HG03095 (cell line): ENCODE results near the gene FCN3.

Experiments used
- ATAC-seq: cut with Tn5 transposase; IDR thresholded peaks from one replicate; pipeline ENCODE4 v1.9.1; 2021; ENCODE audit warnings: moderate library complexity; ENCODE audit not compliant: unreplicated experiment

FCN3 gene

GRCh38 chr1:27380766-27381733 is 6.4 kb upstream of the FCN3 start:
- no peak for ATAC-seq

GRCh38 chr1:27380224-27380623 is 5.6 kb upstream of the FCN3 start:
- ATAC-seq = no peak

- ATAC-seq = no peak
These were observed 5.0 kb upstream of the FCN3 start for GRCh38 chr1:27379564-27380122.

- ATAC-seq = no peak
These were observed 3.3 kb upstream of the FCN3 start for GRCh38 chr1:27377760-27378495.

- ATAC-seq = no peak
These were observed 1.6 kb downstream of the FCN3 start for GRCh38 chr1:27372808-27373690.

- no peak for ATAC-seq
These were observed 2.4 kb downstream of the FCN3 start for GRCh38 chr1:27372022-27372807.

GRCh38 chr1:27368869-27369582 is 5.6 kb downstream of the FCN3 start:
- ATAC-seq = no peak

- ATAC-seq = no peak
These were observed 7.4 kb downstream of the FCN3 start for GRCh38 chr1:27367160-27367650.

- no peak for ATAC-seq
These were observed 8.0 kb downstream of the FCN3 start, which contains the start of gene MAP3K6 for GRCh38 chr1:27366411-27367159. MAP3K6 (minus strand) TSS chr1:27366961; CDS start chr1:27366597, 364 bp downstream.

- no peak for ATAC-seq
These were observed 8.6 kb downstream of the FCN3 start for GRCh38 chr1:27366113-27366410.

- ATAC-seq = no peak
These were observed 9.1 kb downstream of the FCN3 start for GRCh38 chr1:27365372-27366112.

- ATAC-seq = no peak
These were observed 9.8 kb downstream of the FCN3 start for GRCh38 chr1:27364696-27365371.

GRCh38 chr1:27363766-27364695 is 10.6 kb downstream of the FCN3 start:
- no peak for ATAC-seq

GRCh38 chr1:27361553-27361952 is 13.1 kb downstream of the FCN3 start:
- no peak for ATAC-seq

- ATAC-seq = no peak
These were observed 13.6 kb downstream of the FCN3 start for GRCh38 chr1:27361044-27361402.
